Measurements from ENCODE around the gene IPO11.

IPO11 gene

DNA sequence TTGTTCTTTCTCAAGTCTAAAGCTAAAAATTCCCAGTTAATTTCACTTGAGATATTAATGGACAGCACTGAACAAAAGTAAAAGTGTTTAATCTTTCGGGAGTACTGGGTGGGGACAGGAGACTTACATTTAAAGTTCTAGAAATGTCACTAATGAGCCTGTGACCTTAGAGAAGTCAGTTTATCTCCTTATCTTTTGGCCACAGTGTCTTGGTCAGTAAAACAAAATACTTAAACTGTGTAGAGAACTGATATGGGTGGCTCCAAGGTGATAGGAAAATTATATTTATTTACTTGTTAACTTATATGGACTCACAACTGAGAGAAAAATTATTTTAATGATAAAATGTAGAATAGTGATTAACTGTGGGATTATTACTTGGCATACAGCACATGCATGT lies 8.9 kb downstream of the IPO11 start:
- no peak overlapping the region for H3K4me3 ChIP-seq
- no peak for TF ChIP-seq CTCF (IDR thresholded peaks at IDR 0.05)
- H3K9me3 ChIP-seq = no peaks in the 10 kb centered on the region
- no peak for DNase-seq
- intact Hi-C loops (cut with DNase I; ENCODE audit: low total_unique reads) = no loop called here
- H3K4me1 ChIP-seq = peaks cover 0 to 3% (median 0%) of the 10 kb centered on the region in 4 donors
- no peaks in the 10 kb centered on the region for H3K36me3 ChIP-seq
- H3K27ac ChIP-seq = no peak overlapping the region
- H3K27me3 ChIP-seq = no peaks in the 10 kb centered on the region

- H3K27ac ChIP-seq = no peak overlapping the region
- H3K4me1 ChIP-seq = peaks cover 0 to 3% (median 0%) of the 10 kb centered on the region in 4 donors
- H3K27me3 ChIP-seq = no peaks in the 10 kb centered on the region
- H3K4me3 ChIP-seq = no peak overlapping the region
- intact Hi-C loops (cut with DNase I; ENCODE audit: low total_unique reads) = no loop called here
- DNase-seq = no peak
- no peaks in the 10 kb centered on the region for H3K36me3 ChIP-seq
- no peaks in the 10 kb centered on the region for H3K9me3 ChIP-seq
- no peak for TF ChIP-seq CTCF (IDR thresholded peaks at IDR 0.05)
These were observed 12.2 kb downstream of the IPO11 start for GRCh38 chr5:62424763-62425162.

GRCh38 chr5:62431735-62432620 lies 19.4 kb downstream of the IPO11 start:
- no peaks in the 10 kb centered on the region for H3K36me3 ChIP-seq
- peaks cover 0 to 3% (median 0%) of the 10 kb centered on the region in 4 donors for H3K4me1 ChIP-seq
- intact Hi-C loops (cut with DNase I; ENCODE audit: low total_unique reads) = no loop called here
- no peak overlapping the region for H3K4me3 ChIP-seq
- no peaks in the 10 kb centered on the region for H3K9me3 ChIP-seq
- no peak for TF ChIP-seq CTCF (IDR thresholded peaks at IDR 0.05)
- peak in 1 of 2 donors; percentile 43 for DNase-seq
- peak overlapping the region in 1 of 2 donors; percentile 37 for H3K27ac ChIP-seq
- H3K27me3 ChIP-seq = no peaks in the 10 kb centered on the region

DNA sequence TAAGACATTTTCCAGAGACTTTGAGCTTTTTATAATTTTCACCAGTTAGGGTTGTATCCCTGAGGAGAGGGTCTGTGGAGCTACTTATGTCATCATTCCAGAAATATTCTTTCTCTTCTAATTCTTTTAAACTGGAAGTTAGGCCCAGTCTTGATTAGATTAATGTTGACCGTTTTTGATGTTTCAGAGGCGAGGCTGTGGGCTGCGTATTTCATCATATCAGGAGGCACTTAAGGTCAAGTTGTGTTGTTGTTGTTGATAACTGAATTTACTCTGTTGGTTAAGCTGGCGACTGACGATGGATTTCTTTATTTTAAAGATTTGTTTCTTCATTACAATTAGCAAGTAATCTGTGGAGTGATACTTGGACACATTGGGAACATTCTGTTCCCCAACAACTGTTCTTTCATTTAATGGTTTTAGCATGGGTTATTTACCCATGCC lies 20.1 kb downstream of the IPO11 start:
- H3K36me3 ChIP-seq = no peaks in the 10 kb centered on the region
- H3K27ac ChIP-seq = no peak overlapping the region
- H3K27me3 ChIP-seq = no peaks in the 10 kb centered on the region
- H3K4me1 ChIP-seq = peaks cover 0 to 3% (median 0%) of the 10 kb centered on the region in 4 donors
- TF ChIP-seq CTCF (IDR thresholded peaks at IDR 0.05) = no peak
- intact Hi-C loops (cut with DNase I; ENCODE audit: low total_unique reads) = no loop called here
- no peak overlapping the region for H3K4me3 ChIP-seq
- no peaks in the 10 kb centered on the region for H3K9me3 ChIP-seq
- peak in 1 of 2 donors; percentile 33 for DNase-seq

GRCh38 chr5:62448528-62448927 lies 36.0 kb downstream of the IPO11 start:
- Histone ChIP-seq H3K36me3 (peaks cover 13 to 24% (median 17%) of the 10 kb centered on the region in 3 donors), H3K9me3 (no peaks in the 10 kb centered on the region), H3K4me3 (no peak overlapping the region), H3K27ac (no peak overlapping the region), H3K4me1 (no peaks in the 10 kb centered on the region), H3K27me3 (no peaks in the 10 kb centered on the region)
- DNase-seq = no peak
- TF ChIP-seq CTCF (IDR thresholded peaks at IDR 0.05) = no peak
- intact Hi-C loops (cut with DNase I; ENCODE audit: low total_unique reads) = no loop called here

Data from tibial artery (tissue), 4 donors.